Mammary epithelial cell (primary cell): ENCODE measurements around the gene TNFAIP3.

ENCODE experiments used
- CTCF ChIP-seq, 2 donors: IDR thresholded peaks in 1 of 2; conservative IDR thresholded peaks in 1 of 2; 2 replicates each; pipeline ENCODE4 v1.5.1; 2011 to 2012; ENCODE audit warnings: inconsistent platforms in 2 of 2, low read length in 2 of 2, mild to moderate bottlenecking in 2 of 2, control low read depth in 1 of 2, low read depth in 1 of 2; ENCODE audit not compliant: insufficient read depth in 1 of 2; ENCODE audit errors: extremely low read depth in 1 of 2
- EZH2 ChIP-seq: IDR thresholded peaks from 2 replicates; pipeline ENCODE4 v1.6.1; 2012; ENCODE audit warnings: low read length, inconsistent platforms, borderline replicate concordance

DNA sequence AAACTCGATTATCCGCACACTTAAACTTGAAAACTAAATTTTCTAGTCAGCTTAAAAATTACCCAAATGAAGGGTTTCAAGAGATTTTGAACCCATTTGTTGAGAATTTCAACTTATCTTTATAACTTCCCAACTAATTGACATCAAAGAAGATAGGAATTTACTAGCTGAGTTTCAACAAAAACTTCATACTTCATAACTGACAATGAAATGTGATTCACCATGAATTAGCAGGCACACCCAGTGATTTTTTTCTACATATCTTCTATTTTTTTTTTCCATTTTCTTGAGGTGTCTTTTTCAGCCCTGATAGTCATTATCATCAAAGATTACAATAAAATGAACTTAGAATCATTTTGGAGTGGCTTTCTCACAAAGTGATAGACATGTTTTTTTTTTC lies 26.7 kb downstream of the TNFAIP3 start:
- TF ChIP-seq EZH2 (no peak), CTCF (conservative IDR thresholded peaks at IDR 0.05 in 1 of 2, IDR thresholded peaks at IDR 0.05 in 1 of 2; ENCODE audit: extremely low read depth in 1 of 2, insufficient read depth in 1 of 2, low read depth in 1 of 2, low read length in 2 of 2) (no peak)
